SK-N-SH treated with all-trans-retinoic acid at 6 μM for 48 hours (cell line): ENCODE measurements around the gene REPS2.

ENCODE experiments used
- ARNTL ChIP-seq: fragments of 450-650 bp; formaldehyde crosslinking; IDR thresholded peaks from 2 replicates; pipeline ENCODE4 v1.5.0; 2020; ENCODE audit warnings: low read depth, mild to moderate bottlenecking, moderate library complexity, borderline replicate concordance
- ESRRG ChIP-seq: fragments of 250-450 bp; sonication (Bioruptor Pico); IDR thresholded peaks from 2 replicates; pipeline ENCODE4 v1.6.1; 2021; ENCODE audit warnings: mild to moderate bottlenecking
- PPARA ChIP-seq: fragments of 250-450 bp; sonication (Bioruptor Pico); IDR thresholded peaks from 2 replicates; pipeline ENCODE4 v1.5.0; 2020; ENCODE audit warnings: mild to moderate bottlenecking, borderline replicate concordance
- RARB ChIP-seq: fragments of 250-450 bp; sonication (Bioruptor Pico); IDR thresholded peaks from 2 replicates; pipeline ENCODE4 v1.8.0; 2021; ENCODE audit warnings: mild to moderate bottlenecking, moderate library complexity
- TSHZ2 ChIP-seq: fragments of 250-450 bp; sonication (Bioruptor Pico); IDR thresholded peaks from 2 replicates; pipeline ENCODE4 v1.5.0; 2020; ENCODE audit warnings: mild to moderate bottlenecking, moderate library complexity
- ZFP30 ChIP-seq: fragments of 450-650 bp; formaldehyde crosslinking; IDR thresholded peaks from 2 replicates; pipeline ENCODE4 v1.5.0; 2022; ENCODE audit warnings: mild to moderate bottlenecking, moderate library complexity
- ZNF565 ChIP-seq: fragments of 450-650 bp; formaldehyde crosslinking; conservative IDR thresholded peaks from 2 replicates; pipeline ENCODE4 v1.5.0; 2020; ENCODE audit warnings: low read depth, mild to moderate bottlenecking, moderate library complexity
- TF ChIP-seq, protein P1 (sequence below): fragments of 250-450 bp; sonication (Bioruptor Pico); IDR thresholded peaks from 2 replicates; pipeline ENCODE4 v1.8.0; 2020; ENCODE audit warnings: mild to moderate bottlenecking, moderate library complexity, borderline replicate concordance

DNA sequence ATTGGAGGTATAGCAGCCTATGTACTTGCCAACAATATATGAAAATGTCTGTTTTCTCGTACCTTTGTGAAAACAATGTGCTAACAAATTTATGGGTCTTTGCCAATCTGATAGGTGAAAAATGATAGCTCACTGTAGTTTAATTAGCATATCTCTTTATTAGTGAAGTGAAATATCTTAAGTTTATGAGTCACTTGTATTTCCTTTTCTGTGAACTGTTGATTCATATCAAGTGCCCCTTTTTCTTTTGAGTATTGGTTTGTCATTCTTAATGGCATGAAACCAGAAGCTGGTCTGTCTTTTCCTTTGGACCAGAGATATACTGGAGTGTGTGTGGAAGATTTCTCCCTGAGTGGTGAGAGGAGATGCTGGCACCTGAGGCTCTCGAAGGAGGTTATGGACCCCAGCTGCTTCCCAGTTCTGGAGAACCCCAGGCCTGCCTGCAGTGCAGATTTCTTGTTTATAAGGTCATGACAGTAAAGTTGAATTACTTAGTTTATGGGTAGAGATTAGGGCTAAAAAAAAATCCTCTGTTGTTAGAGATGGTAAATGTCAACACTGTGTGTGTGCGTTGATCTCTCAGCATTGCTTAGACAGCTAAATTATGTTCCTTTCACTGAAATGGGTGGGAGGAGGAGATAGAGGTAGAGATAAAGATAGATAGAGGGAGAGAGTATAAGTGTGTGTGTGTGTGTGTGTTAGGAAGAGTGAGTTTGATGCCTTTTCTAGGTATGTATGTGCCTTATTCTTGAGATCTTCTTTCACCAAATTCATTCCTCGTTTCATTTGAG lies 89.9 kb downstream of the REPS2 start:
- TF ChIP-seq RARB (CRISPR knock-in tag) (no peak), TSHZ2 (no peak), ARNTL (CRISPR knock-in tag) (no peak), PPARA (CRISPR knock-in tag) (no peak), ZNF565 (CRISPR knock-in tag) (no peak), ZFP30 (CRISPR knock-in tag) (no peak), ESRRG (CRISPR knock-in tag) (no peak)
- TF ChIP-seq, protein P1, sequence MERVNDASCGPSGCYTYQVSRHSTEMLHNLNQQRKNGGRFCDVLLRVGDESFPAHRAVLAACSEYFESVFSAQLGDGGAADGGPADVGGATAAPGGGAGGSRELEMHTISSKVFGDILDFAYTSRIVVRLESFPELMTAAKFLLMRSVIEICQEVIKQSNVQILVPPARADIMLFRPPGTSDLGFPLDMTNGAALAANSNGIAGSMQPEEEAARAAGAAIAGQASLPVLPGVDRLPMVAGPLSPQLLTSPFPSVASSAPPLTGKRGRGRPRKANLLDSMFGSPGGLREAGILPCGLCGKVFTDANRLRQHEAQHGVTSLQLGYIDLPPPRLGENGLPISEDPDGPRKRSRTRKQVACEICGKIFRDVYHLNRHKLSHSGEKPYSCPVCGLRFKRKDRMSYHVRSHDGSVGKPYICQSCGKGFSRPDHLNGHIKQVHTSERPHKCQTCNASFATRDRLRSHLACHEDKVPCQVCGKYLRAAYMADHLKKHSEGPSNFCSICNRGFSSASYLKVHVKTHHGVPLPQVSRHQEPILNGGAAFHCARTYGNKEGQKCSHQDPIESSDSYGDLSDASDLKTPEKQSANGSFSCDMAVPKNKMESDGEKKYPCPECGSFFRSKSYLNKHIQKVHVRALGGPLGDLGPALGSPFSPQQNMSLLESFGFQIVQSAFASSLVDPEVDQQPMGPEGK (CRISPR knock-in tag), result no peak
